ENCODE results near the gene OGFOD3.

DNA sequence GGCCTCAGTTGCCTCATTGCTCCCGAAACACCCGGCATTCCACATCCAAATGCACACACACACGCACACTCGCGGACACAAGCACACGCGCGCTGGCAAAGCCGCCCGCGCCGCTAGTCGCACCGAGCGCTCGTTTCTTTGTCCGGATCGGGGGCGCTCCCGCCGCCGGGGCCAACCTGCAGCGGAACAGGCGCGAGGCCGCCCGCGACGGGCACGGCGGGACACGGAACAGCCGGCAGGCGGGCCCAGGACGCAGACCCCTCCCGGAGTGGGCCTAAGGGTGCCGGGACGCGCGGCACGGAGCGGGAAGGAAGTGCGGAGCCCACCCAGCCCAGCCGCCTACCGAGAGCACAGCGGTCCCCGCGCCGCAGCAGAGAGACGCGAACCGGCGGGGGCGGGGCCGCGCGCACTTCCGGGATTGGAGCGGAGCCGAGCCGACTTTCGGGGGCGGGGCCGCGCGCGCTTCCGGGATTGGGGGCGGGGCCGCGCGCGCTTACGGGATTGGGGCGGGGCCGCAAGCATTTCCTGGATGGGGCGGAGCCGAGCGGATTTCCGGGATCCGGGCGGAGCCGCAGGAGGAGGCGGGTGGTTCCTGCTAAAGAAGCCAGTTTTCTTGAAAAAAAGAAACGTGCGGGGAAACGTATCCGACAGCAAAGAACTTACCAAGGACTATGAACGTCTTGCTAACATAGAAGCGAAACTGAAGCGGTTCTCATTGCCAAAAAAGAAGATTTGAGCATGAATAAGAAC lies 32.1 kb upstream of the OGFOD3 start, which contains the start of gene CYBC1:
- TF ChIP-seq CTCF (conservative IDR thresholded peaks at IDR 0.05 in 1 of 2, IDR thresholded peaks at IDR 0.05 in 1 of 2; ENCODE audit: extremely low read depth in 1 of 2, insufficient read depth in 1 of 2, low read depth in 1 of 2, low read length in 2 of 2): no peak
- no peak for TF ChIP-seq EZH2 (IDR thresholded peaks at IDR 0.05; ENCODE audit: borderline replicate concordance, low read length)

Measured in mammary epithelial cell (primary cell).